HG03097 (cell line): ENCODE data around the gene APH1B.
"Not testable (repeated sequence)": the region's sequence is repeated elsewhere in the genome, so short reads cannot be mapped to it uniquely, and the experiment has no call there.

Experiments
- ATAC-seq: cut with Tn5 transposase; IDR thresholded peaks from one replicate; pipeline ENCODE4 v1.9.1; 2021; ENCODE audit not compliant: unreplicated experiment, low FRiP score

Gene APH1B

GRCh38 chr15:63277038-63277892 is at the start of gene APH1B:
Gene APH1B, plus strand, starts transcription at chr15:63277605. Its CDS starts 19 bp downstream, at chr15:63277624.
- peak; percentile 52 for ATAC-seq

GRCh38 chr15:63227689-63228088 is 49.7 kb upstream of the APH1B start:
- no peak for ATAC-seq

GRCh38 chr15:63231206-63231605 is 46.2 kb upstream of the APH1B start:
- ATAC-seq = no peak

GRCh38 chr15:63231706-63232105 is 45.7 kb upstream of the APH1B start:
- no peak for ATAC-seq

GRCh38 chr15:63232405-63232804 is 45.0 kb upstream of the APH1B start:
- ATAC-seq = no peak

- ATAC-seq = no peak
Measured at GRCh38 chr15:63232943-63233342, 44.5 kb upstream of the APH1B start.

- no peak for ATAC-seq
Measured at GRCh38 chr15:63233667-63234423, 43.6 kb upstream of the APH1B start.

GRCh38 chr15:63234451-63234870 is 42.9 kb upstream of the APH1B start:
- ATAC-seq = no peak

GRCh38 chr15:63236272-63236671 is 41.1 kb upstream of the APH1B start:
- no peak for ATAC-seq

GRCh38 chr15:63237086-63237485 is 40.3 kb upstream of the APH1B start:
- ATAC-seq = not testable (repeated sequence)

GRCh38 chr15:63238171-63238570 is 39.2 kb upstream of the APH1B start:
- ATAC-seq = no peak

- ATAC-seq = no peak
Measured at GRCh38 chr15:63238796-63239195, 38.6 kb upstream of the APH1B start.

GRCh38 chr15:63240109-63240508 is 37.3 kb upstream of the APH1B start:
- no peak for ATAC-seq

GRCh38 chr15:63241316-63241715 is 36.1 kb upstream of the APH1B start:
- ATAC-seq = no peak

GRCh38 chr15:63243101-63243500 is 34.3 kb upstream of the APH1B start:
- no peak for ATAC-seq

- ATAC-seq = no peak
Measured at GRCh38 chr15:63243776-63244175, 33.6 kb upstream of the APH1B start.

- no peak for ATAC-seq
Measured at GRCh38 chr15:63244399-63244798, 33.0 kb upstream of the APH1B start.

- no peak for ATAC-seq
Measured at GRCh38 chr15:63244976-63245645, 32.3 kb upstream of the APH1B start.

GRCh38 chr15:63246691-63247469 is 30.5 kb upstream of the APH1B start:
- no peak for ATAC-seq

- no peak for ATAC-seq
Measured at GRCh38 chr15:63250312-63250965, 27.0 kb upstream of the APH1B start.
